Tongue (tissue), 2 donors: ENCODE data around the gene ZMIZ1. TPM values are rescaled to one million over a fixed set of nuclear protein-coding genes. Genes with fewer than 3 reads are reported as not detected.

Experiments used
- DNase-seq: peaks from one replicate; pipeline ENCODE4 v3.0.0-alpha.2; 2015
- total RNA-seq: library from RNA; depleted of rRNA; stranded (reverse); fragments of >200 nt; gene quantifications from one replicate; pipeline ENCODE4 v1.2.3, GENCODE V29; 2014

ZMIZ1 gene
- total RNA-seq, 1 donor from 2014 or later, result 31.6 TPM

GRCh38 chr10:79344502-79345195, 275.9 kb downstream of the ZMIZ1 start:
- no peak for DNase-seq

- DNase-seq, result no peak
Measured at GRCh38 chr10:79345241-79346011, 276.7 kb downstream of the ZMIZ1 start.

- DNase-seq, result no peak
Measured at GRCh38 chr10:79346012-79346340, 277.2 kb downstream of the ZMIZ1 start.

GRCh38 chr10:79346388-79347225, 277.8 kb downstream of the ZMIZ1 start:
- DNase-seq, result no peak

- peak; percentile 96 for DNase-seq
Measured at GRCh38 chr10:79347226-79347893, 278.6 kb downstream of the ZMIZ1 start, which contains the start of gene PPIF. PPIF (plus strand) TSS chr10:79347469; CDS start chr10:79347549, 80 bp downstream.

GRCh38 chr10:79347894-79348639, 279.3 kb downstream of the ZMIZ1 start:
- DNase-seq, result peak; percentile 61

GRCh38 chr10:79348640-79348988, 279.8 kb downstream of the ZMIZ1 start:
- no peak for DNase-seq

- DNase-seq, result no peak
Measured at GRCh38 chr10:79349072-79349491, 280.3 kb downstream of the ZMIZ1 start.

GRCh38 chr10:79349766-79350406, 281.1 kb downstream of the ZMIZ1 start:
- DNase-seq, result no peak

GRCh38 chr10:79350407-79351154, 281.8 kb downstream of the ZMIZ1 start:
- DNase-seq, result no peak

GRCh38 chr10:79351332-79351731, 282.6 kb downstream of the ZMIZ1 start:
- no peak for DNase-seq

GRCh38 chr10:79352035-79352877, 283.5 kb downstream of the ZMIZ1 start:
- no peak for DNase-seq

GRCh38 chr10:79353000-79353406, 284.2 kb downstream of the ZMIZ1 start:
- DNase-seq, result no peak

- DNase-seq, result no peak
Measured at GRCh38 chr10:79353726-79354125, 285.0 kb downstream of the ZMIZ1 start.

GRCh38 chr10:79354141-79354540, 285.4 kb downstream of the ZMIZ1 start:
- DNase-seq, result no peak

GRCh38 chr10:79354615-79355014, 285.8 kb downstream of the ZMIZ1 start:
- DNase-seq, result no peak

GRCh38 chr10:79355420-79356017, 286.8 kb downstream of the ZMIZ1 start:
- no peak for DNase-seq

- no peak for DNase-seq
Measured at GRCh38 chr10:79356104-79356503, 287.3 kb downstream of the ZMIZ1 start.

- DNase-seq, result no peak
Measured at GRCh38 chr10:79357180-79357579, 288.4 kb downstream of the ZMIZ1 start.
